Measurements from ENCODE around the gene RNASE7. TPM values are rescaled to one million over a fixed set of nuclear protein-coding genes. Genes with fewer than 3 reads are reported as not detected.
"Not testable (repeated sequence)": the region's sequence is repeated elsewhere in the genome, so short reads cannot be mapped to it uniquely, and the experiment has no call there.

The RNASE7 gene, protein sequence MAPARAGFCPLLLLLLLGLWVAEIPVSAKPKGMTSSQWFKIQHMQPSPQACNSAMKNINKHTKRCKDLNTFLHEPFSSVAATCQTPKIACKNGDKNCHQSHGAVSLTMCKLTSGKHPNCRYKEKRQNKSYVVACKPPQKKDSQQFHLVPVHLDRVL
- not detected in 2 replicates for total RNA-seq (2014; rRNA removed; shearing (Covaris generic))

DNA sequence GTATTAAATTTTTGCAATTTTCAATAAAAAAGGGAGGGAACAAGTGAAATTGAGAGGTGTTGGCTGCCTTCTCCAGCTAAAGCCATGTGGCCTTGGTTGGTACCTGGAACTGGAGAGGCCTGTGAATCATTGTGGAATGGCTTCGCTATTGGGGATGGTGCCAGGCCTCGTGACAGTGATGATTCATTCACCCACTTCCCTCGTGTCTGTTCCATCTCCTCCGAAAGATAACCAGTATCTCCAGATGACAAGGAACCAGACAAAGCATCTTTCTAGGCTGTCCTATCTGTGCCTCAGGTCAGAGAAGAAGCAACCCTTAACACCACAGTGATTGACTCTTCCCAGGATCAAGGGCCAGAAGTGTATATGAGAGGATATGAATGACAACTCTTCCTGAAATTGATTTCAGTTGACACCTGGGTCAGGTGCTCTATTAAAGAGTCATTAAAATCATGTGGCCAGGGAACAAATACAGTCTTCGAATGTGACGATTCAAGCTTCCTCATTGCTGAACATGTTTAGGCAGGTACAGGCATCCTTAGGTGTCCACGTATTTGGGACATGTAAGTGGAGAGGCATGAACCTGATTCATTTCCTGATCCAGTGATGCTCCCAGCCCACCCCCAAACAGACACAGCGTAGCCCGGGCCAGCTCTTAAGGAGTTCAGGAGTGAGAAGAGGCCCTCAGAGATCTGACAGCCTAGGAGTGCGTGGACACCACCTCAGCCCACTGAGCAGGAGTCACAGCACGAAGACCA is at the start of gene RNASE7:
RNASE7 (plus strand) TSS at position 687 of the 758 bp plus-strand sequence. CDS start 631 bp downstream, outside the sequence.
- DNase-seq (ENCODE audit: low spot score), result peak; percentile 52

DNA sequence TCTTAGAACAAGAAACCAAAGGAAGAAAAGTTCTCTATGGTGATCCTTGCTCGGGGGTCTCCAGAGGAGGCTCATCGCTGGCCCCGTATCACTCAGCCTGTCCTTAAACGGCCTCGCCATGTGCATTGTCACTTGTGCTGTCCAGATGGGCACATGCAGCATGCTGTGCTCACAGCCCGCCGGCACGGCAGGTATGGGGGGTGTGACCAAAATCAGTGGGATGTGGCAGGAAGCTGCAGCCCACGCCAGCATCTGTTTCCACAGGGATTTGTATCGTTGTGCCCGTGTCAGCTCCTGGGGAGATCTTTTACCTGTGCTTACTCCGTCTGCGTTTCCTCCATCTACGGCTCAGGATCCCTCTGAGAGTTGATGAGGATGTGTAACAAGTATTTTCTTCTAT is 45.6 kb upstream of the RNASE7 start:
- no peak for DNase-seq (ENCODE audit: low spot score)

DNA sequence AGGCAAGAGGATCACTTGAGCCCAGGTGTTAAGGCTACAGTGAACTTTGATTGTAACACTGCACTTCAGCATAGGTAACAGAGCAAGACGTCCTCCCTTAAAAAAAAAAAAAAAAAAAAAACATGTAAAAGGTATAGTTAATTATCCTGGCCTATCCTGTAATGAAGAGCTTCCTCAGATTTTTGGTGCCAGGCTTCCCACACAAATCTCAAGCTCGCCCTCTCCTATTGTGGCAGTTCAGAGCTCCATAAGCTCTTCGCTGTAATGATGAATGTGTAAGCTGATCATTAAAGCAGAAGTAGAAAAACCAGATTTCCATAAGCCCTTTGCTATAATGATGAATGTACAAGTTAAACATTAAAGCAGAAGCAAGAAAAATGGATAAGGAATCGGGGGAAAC is 45.0 kb upstream of the RNASE7 start:
- no peak for DNase-seq (ENCODE audit: low spot score)

DNA sequence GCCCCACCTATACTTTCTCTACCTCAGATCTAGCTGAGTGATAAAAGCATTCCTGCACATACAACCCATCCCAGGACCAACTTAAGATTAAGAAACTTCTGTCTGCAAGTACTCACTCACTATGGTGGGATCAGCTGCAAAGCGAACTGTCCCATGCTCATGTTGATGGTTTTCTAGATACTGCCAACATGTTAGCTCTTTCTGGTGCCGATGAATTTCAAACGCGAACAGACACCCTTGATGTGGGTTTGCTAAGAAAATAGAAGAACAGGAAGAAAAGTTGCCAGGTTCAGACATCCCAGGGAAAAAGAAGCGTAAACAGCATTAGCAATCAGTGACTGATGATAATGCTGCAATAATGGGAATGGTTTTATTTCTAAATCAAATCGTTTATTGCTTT is 44.6 kb upstream of the RNASE7 start:
- DNase-seq (ENCODE audit: low spot score), result no peak

DNA sequence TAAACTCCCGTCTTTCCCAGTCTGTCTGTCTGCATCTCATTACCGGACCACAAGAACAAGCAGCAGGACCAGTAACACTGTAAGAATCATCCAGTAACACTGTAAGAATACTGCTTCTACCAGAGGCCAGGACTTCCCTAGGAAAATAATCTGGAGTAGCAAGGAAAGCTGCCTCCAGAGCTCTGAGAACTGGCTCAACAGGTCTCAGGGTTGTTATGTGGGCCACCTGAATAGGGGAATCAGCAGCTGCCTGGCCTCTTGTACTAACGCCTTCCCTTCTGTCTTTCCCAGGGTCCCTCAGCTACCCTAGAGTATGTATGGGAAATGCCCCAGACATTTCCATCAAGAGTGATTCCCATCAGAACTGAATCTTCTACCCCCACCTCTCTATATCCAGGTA is 44.0 kb upstream of the RNASE7 start:
- no peak for DNase-seq (ENCODE audit: low spot score)

DNA sequence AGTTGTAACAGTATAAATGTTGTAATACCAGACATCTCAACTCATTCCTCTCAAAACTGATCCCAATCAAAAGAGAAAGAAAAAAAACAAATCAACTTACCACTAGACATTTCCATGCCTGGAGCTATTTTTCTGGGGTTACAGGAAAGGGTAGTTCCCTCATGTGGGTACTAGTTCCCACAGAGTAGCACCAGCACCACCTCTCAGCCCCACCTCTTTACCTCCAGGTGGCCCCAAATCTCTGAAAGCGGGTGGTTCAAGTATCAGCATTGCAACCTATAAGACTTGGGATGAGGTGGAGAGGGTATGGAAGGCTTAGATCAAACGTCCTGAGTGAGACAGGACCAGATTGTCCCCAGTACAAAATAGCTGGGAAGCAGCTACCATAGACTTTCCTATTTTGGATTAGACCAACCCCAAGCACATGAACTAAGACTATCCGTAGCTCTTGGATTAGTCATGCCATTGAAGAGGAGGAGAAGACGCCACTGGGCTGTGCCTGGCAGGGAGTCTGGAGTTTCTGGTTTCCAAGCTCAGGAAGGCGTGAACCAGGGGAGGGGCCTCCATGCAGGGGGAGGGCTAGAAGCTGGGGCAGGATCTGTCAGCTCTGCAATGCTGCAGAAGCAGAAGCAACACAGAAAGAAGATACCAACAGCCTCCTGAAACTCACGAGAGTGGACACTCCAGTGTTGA is 43.3 kb upstream of the RNASE7 start, which contains the start of gene SLC39A2:
SLC39A2 (plus strand) TSS at position 620 of the 693 bp plus-strand sequence. CDS start 154 bp downstream, outside the sequence.
- DNase-seq (ENCODE audit: low spot score), result peak; percentile 28

DNA sequence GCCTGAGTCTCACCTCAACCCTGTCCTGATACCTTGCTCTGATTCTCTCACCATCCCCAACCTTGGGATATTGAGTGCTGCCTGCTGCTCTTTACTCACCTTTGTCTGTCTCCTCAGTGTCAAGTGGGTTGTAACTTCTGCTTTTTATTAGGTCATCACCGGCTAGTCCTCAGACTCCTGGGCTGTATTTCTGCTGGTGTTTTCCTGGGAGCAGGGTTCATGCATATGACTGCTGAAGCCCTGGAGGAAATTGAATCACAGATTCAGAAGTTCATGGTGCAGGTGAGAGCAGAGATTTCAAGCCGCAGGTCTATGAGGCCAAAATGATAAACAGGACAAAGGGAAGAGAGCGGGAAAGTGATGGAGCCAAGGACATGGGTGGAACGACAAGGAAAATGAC is 42.6 kb upstream of the RNASE7 start:
- DNase-seq (ENCODE audit: low spot score), result no peak

DNA sequence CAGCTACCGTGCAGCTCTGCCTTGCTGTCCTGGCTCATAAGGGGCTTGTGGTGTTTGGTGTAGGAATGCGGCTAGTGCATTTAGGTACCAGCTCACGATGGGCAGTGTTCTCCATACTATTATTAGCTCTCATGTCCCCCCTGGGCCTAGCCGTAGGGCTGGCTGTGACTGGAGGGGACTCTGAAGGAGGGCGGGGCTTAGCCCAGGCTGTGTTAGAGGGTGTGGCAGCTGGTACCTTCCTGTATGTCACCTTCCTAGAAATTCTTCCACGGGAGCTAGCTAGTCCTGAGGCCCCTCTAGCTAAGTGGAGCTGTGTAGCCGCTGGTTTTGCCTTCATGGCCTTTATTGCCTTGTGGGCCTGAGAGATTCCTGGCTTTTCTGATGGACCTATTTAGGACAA is 40.9 kb upstream of the RNASE7 start:
- DNase-seq (ENCODE audit: low spot score), result no peak

DNA sequence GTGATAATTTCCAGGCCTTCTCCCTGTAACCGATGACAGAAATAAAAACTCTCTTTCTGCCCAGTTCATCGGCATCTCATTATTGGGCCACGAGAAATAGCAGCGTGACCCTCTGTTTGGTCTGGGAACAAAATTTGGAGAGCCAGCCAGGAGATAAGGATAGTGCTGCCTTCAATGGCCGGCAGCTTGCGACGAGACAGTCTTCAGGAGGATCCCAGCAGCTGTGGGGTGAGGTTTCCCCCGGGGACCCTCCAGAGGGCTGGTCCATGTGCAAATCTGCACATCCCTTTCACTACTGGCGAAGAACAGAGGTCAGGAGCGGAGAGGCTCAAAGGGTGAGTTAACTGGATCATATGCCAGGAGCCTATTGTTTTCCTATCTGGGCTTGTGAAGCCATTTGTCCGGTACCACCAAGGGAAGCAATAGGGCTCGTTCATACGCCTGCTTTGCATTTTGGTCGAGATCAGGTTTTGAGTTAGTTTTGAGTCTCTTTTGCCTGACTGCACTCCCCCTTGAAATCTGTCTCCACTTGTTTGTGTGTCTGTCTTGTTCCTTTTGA is 38.3 kb upstream of the RNASE7 start:
- no peak for DNase-seq (ENCODE audit: low spot score)

DNA sequence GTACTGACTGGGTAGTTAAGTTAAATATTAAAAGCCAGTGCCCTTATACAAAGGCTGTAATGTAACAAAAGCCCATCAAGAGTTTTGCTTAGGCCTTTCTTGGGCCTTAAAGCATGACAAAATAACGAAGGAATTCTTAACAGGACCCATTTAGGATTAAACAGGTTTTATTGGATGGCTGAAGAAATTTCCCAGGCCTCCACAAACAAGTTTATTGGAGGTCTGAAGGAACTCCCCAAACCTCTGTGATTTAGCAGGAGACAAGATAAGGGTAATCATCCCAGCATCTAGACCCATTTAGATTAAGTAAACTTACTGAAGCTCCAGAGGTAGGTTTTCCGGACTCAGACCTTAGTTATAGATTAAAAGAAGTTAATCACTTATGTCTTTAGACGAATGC is 32.4 kb upstream of the RNASE7 start:
- not testable (repeated sequence) for DNase-seq (ENCODE audit: low spot score)

DNA sequence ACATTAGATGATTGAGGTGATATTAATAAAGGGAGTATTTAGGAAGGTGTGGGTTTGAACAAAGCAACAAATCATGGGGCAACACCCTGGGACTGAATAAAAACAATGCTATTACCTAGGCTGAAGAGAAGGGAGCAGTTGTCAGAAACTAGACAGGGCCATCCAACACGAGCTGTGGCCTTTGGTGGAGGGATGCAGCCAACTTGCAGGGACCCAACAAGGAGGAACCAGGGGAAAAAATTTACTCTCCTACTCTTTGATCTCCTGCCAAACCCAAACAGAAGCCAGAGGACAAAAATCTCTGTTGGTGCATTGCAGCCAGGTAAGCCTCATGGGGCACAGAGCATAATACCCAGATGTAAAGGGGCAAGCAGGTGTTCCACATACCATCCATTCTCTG is 31.0 kb upstream of the RNASE7 start:
- no peak for DNase-seq (ENCODE audit: low spot score)

DNA sequence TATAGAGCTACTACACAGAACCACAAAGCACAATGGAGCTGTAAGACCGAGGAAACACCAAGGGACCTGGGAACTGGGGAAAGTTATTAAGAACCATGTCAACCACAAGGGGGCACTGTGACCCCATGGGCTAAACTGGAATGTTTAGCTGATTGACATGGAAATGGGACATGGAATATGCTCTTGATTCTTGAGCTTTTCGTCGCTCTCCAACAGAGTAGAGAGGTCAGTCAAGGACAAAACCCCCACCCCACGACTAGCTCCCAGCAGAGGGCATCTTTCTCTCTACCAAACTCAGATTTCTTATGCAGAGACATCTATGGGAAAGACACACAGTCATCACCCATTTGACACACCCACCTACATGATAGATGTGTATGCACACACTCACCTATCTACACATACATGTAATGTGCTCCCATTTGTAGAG is 27.4 kb upstream of the RNASE7 start:
- DNase-seq (ENCODE audit: low spot score), result peak; percentile 65

DNA sequence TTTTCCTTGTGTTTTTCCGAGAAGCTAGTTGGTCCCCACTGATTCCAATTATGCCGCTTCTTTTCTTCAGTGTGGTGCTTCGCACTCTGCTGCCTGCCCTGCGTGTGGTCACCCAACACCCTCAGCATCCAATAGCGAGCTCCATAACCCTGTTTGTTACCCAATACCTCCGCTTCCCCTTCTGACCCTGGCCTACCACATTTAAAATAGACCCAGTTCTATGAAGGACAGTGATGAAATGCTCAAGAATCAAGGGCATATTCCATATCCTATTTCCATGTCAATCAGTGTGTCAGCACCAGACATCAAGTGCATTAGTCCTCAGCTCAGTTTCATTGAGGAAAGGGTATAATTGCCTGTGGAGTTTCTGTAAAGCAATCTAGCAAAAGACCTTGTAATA is 26.9 kb upstream of the RNASE7 start:
- no peak for DNase-seq (ENCODE audit: low spot score)

DNA sequence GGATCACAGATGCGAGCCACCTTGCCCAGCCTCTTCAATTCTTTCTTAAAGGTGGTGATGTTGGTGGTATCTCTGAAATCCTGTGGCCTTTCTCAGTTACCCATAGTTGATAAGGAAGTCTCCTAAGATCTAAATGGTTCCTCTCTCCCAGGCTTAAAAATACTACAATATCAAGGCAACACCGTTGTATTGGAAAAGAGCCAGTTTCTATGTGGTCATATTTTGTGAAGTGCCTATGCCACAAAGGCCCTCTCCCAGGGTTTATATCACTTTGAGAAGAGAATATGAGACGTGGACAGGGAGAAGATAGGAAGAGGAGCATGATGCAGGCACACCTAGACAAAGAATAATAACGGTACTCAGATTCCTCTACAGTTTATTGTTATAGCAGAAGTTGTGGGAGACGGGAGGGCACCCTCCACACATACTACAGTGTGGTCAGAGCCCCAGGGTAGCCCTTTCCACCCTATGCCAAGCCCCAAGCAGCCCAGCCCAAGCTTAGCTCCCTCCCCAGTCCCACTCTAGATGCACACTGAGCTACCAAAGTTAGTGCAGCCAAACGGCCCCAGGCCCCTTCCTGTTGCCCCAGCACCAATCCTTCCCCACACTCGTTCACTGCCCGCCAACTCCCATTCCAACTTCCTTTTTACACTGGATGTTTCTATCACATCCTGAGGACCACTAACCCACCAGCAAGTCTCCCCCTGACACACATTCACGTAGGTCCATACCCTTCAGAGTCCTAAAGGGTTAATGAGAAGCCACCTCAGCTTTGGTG is 25.6 kb upstream of the RNASE7 start:
- DNase-seq (ENCODE audit: low spot score), result no peak

DNA sequence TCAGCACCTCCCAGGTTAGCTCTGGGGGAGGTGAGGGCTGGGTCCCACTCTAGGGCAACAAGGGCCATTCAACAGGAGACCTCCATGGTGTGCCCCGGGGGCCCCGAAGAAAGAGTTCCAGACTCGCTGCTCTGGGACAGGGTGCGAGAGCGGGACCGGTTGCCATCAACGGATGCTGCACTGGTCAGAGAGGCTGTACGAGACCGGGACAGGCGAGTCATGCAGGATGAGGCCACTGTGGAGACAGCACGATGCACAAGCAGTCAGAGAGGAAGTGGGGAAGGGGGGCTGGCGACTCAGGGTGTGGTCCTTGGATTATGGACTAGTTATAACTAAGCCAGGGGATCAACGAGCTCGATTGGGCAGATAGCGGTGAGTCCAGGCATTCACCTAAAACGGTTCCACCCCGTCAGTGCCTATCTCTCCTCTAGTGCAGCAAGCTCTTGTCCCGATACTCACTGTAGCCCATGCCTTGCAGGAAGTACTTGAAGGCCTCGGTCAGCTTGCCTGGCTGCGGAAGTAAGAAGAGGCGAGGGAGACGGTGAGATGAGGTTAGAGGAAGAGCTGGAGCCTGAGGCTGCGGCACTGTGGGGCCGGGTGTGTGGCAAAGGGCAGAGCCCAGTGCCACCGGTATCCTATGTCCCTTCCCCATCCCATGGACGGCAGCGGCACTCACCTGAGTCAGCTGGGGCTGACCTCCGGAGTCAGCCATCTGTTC is 24.5 kb upstream of the RNASE7 start:
- no peak for DNase-seq (ENCODE audit: low spot score)

DNA sequence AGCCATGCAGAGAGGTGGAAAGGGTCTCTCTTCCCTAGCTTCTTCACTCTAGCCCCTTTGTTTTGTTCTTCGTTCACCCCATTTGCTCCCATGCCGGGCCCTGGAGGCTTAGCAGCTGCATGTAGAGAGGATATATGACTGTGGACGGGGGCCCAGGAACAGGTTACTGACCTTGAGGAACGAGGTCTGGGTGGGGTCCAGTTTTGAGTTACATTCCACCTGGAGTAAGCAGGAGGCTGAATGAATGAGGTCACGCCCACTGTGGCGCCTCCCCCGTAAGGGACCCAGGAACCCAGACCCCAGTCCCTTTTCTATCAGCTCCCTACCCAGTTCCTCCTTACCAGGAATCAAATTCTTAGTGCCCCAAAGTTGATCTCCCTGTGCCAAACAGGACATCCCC is 23.9 kb upstream of the RNASE7 start:
- no peak for DNase-seq (ENCODE audit: low spot score)

DNA sequence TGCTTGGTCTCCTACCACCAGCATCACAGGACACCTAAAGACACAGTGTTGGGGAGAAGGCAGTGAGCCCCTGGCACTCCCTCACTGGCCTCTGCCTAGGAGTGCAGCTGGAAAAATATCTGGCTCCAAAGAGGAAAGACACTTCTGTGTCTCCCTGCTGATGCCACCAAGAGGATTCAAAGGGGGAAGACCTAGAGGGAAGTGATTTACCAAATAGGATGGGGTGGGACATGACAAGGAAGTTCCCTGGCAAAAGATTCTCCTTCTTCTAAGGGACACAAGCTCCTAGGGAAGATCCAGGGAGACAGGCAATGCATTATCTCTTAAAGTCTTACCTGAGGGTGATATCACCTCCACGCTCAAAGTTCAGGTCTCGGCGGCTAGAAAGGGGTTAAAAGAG is 23.4 kb upstream of the RNASE7 start:
- DNase-seq (ENCODE audit: low spot score), result no peak

DNA sequence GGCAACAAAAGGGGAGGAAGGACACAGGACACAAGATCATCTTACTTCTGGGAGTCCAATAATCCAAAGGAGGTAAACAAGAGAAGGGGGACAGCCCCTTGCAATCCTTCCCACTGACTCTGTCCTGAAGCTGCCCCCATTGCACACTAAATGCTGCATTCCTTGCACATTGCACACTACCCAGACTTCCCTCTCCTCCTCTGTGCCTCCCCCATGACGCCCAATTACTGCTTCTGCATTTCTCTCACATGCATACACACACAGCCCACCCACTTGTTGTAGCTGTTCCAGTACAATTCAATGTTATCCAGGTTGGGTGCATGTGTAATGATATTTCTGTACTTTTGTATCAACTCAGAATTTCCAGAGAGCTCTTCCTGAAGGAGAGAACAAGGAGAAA is 22.8 kb upstream of the RNASE7 start:
- no peak for DNase-seq (ENCODE audit: low spot score)

DNA sequence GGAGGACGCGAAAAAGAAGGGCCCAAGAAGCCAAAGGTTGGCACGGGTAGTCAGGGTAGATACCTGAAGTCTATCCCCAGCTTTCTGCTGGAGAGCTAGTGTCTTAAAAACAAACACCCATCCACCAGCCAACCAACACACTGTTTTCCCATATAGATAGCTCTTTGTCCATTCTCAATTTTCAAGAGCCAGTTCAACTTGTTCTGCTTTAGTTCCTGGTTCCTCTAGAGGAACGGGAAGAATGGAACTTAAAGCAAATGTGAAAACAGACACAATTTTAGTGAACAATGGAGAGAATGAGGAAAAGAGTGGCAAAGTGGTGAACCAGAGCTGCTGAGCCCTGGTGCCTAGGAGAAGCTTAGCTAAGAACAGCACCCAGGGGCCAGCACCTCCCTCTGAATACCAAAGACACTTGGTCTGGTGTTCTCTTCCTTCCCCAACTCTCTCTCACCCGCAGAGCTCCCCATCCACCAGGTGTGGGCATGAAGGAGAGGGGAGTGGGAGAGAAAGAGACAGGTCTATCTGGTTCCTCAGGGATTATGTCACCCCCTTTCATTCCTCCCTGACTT is 21.1 kb upstream of the RNASE7 start:
- no peak for DNase-seq (ENCODE audit: low spot score)

DNA sequence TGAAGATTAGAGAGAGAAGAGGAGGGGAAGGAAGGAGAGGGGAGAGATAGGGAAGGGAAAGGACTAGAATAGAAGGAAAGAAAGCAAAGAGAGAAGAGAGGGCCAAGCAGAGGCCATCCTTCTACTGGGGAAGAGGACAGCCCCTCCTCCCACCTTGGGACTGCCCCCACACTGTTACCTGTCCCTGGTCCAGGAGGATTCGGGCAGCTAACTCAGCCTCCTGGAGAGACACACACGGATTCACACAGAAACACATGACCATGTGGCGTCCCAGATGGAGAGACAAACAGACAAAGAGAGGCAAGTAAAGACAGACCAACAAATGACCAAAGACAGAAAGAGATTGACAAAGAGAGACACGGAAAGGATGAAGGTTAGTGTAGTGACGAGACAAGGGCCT is 19.5 kb upstream of the RNASE7 start:
- DNase-seq (ENCODE audit: low spot score), result no peak

DNA sequence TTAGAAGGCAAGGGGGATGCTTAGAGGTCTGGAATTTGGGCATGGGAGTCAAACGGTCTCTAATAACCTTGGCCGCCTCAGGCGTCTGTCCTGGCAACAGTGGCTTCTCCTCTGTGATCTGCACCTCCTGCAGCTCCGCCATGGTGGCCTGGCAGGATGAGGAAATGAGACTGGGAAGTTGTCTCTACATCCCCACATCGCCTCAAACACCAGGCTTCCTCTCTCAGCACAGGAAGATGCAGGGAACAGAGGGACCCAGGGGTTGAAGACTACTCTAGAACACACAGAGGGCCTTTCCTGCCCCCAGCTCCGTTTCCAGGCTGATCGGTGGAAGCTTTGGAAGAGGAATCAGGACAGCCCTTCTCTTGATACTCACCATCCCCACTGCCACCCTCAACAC is 19.0 kb upstream of the RNASE7 start:
- DNase-seq (ENCODE audit: low spot score), result no peak

All from A172 (cell line).